Right lobe of liver (tissue), 6 donors: ENCODE results near the gene AMZ1. TPM values are rescaled to one million over a fixed set of nuclear protein-coding genes. Genes with fewer than 3 reads are reported as not detected.

Experiments
- ATAC-seq, 4 donors: fragments of 200-7000 bp; cut with Tn5 transposase; one replicate each; pipeline ENCODE4 v1.9.1; 2020; ENCODE audit warnings: mild to moderate bottlenecking in 4 of 4, moderate library complexity in 4 of 4
- DNase-seq, 3 donors: peaks; one replicate each; pipeline ENCODE4 v3.0.0-alpha.2; 2020
- H3K27ac ChIP-seq, 3 donors: fragments of 200-600 bp; one replicate each; pipeline ENCODE4 v1.8.0; 2022
- H3K27me3 ChIP-seq, 2 donors: fragments of 200-600 bp; one replicate each; pipeline ENCODE4 v1.8.0; 2022
- H3K36me3 ChIP-seq, 4 donors: fragments of 200-600 bp; sonication (generic) in 1 of 4; one replicate each; pipeline versions ENCODE4 v1.5.1 to v1.8.0; 2017 to 2022; ENCODE audit warnings: control low read depth in 1 of 4
- H3K4me1 ChIP-seq, 4 donors: fragments of 200-600 bp; sonication (generic) in 1 of 4; one replicate each; pipeline versions ENCODE4 v1.5.1 to v1.8.0; 2017 to 2022; ENCODE audit warnings: control low read depth in 1 of 4
- H3K4me3 ChIP-seq, 3 donors: fragments of 200-600 bp; one replicate each; pipeline ENCODE4 v1.8.0; 2022
- H3K9me3 ChIP-seq, 4 donors: fragments of 200-600 bp; sonication (generic) in 1 of 4; one replicate each; pipeline versions ENCODE4 v1.5.1 to v1.8.0; 2017 to 2022; ENCODE audit warnings: control low read depth in 1 of 4
- CTCF ChIP-seq, 4 donors: fragments of 200-600 bp in 3 of 4; fragments of 450-650 bp in 1 of 4; IDR thresholded peaks; one replicate each; pipeline versions ENCODE4 v1.5.1 to v1.8.0; 2016 to 2022; ENCODE audit warnings: antibody characterized with exemption in 4 of 4, mild to moderate bottlenecking in 2 of 4
- POLR2A ChIP-seq: fragments of 450-650 bp; IDR thresholded peaks from one replicate; pipeline ENCODE4 v1.6.1; 2017; ENCODE audit warnings: antibody characterized with exemption, mild to moderate bottlenecking
- WGBS: methylation state at CpG from one replicate; pipeline ENCODE4 v1.1.6; 2018; ENCODE audit warnings: low coverage, low lambda C conversion rate; ENCODE audit not compliant: insufficient coverage; ENCODE audit errors: missing lambda C conversion rate; 5-methylcytosine and 5-hydroxymethylcytosine counted together
- intact Hi-C, 2 donors: fragments of 100-400 bp; cut with DNase I; formaldehyde crosslinking; loops; one replicate each; pipeline versions ENCODE4 v1.11.2 to v1.14.1; 2022
- total RNA-seq, 6 experiments: library from RNA; depleted of rRNA in 2 of 6; stranded (reverse); fragments of >200 nt in 2 of 6; fragmentation: NEBNext Ultra II Directional in 3 of 6; extraction: Animal tissue kit (Norgen Biotek cat#: 25700) in 3 of 6; gene quantifications; one replicate each; pipeline versions ENCODE4 v1.1.0 to v1.2.4, GENCODE V29; 2016 to 2023
- donor health status: DM: no; HTN: yes; CAD: no.
- donor health status: DM: no; HTN: no; CAD: no.
- donor health status: DM: no; HTN: no; CAD: no.
- donor health status: DM: no; HTN: yes; CAD: no.
- donor health status: DM: no; HTN: yes; CAD: no.

AMZ1 gene
- total RNA-seq, 6 experiments from 2014 or later: 0.42 to 5.8 (median 1.4) TPM; not detected in 1

DNA sequence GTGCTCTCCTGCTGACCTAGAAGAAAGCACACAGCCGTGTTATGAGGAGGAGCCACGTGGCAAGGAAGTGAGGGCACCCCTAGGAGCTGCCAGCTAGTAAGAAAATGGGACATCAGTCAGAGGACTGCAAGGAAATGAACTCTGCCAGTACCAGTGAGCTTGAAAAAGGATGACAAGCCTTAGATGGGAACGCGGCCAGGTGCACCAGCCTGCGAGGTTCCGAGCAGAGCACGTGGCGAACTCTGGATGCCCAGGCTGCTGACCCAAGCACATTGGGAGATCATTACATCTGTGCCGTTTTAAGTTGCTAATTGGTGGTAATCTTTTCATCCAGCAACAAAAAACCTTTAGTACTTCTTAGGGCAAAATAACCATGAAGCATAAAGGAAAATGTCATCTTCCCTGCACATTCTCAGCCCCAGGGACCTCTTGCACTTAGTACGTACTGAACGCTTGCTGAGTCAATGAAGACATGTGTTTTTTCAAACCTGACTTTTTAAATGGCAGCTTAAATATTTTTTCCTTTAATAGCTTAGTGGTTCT is 69.4 kb downstream of the AMZ1 start:
- ATAC-seq: no peak
- no peak for TF ChIP-seq POLR2A
- no peak for TF ChIP-seq CTCF (IDR thresholded peaks at IDR 0.05)
- 63% methylated on average over 11 of the region's 11 CpGs for WGBS

GRCh38 chr7:2757904-2758672 is 70.1 kb downstream of the AMZ1 start:
- no peaks in the 10 kb centered on the region for H3K27me3 ChIP-seq
- WGBS: 31% methylated on average over 10 of the region's 12 CpGs
- no peak for TF ChIP-seq CTCF (IDR thresholded peaks at IDR 0.05)
- TF ChIP-seq POLR2A: no peak
- DNase-seq: no peak
- no peaks in the 10 kb centered on the region for H3K9me3 ChIP-seq
- H3K4me1 ChIP-seq: no peaks in the 10 kb centered on the region
- intact Hi-C loops: no loop called here
- peak; percentile 7 to 77 (median 42) for ATAC-seq
- H3K4me3 ChIP-seq: no peak overlapping the region
- peak overlapping the region in 2 of 3 donors; percentile 18 to 71 for H3K27ac ChIP-seq
- no peaks in the 10 kb centered on the region for H3K36me3 ChIP-seq

More for the DNA sequence above, 69.4 kb downstream of the AMZ1 start:
- Histone ChIP-seq H3K4me1 (no peaks in the 10 kb centered on the region), H3K36me3 (no peaks in the 10 kb centered on the region), H3K27me3 (no peaks in the 10 kb centered on the region), H3K4me3 (no peak overlapping the region), H3K27ac (peak overlapping the region in 1 of 3 donors; percentile 71), H3K9me3 (no peaks in the 10 kb centered on the region)
- intact Hi-C loops: no loop called here
- DNase-seq: no peak

GRCh38 chr7:2758673-2759616 is 70.9 kb downstream of the AMZ1 start:
- TF ChIP-seq CTCF (IDR thresholded peaks at IDR 0.05) (no peak), POLR2A (no peak)
- WGBS: 87% methylated on average over 8 of the region's 18 CpGs
- Histone ChIP-seq H3K27ac (peak overlapping the region in 2 of 3 donors; percentile 18 to 71), H3K4me3 (no peak overlapping the region), H3K4me1 (no peaks in the 10 kb centered on the region), H3K9me3 (no peaks in the 10 kb centered on the region), H3K36me3 (no peaks in the 10 kb centered on the region), H3K27me3 (no peaks in the 10 kb centered on the region)
- ATAC-seq (no peak), DNase-seq (no peak)
- intact Hi-C loops: no loop called here

- no peaks in the 10 kb centered on the region for H3K4me1 ChIP-seq
- ATAC-seq (no peak), DNase-seq (no peak)
- H3K27ac ChIP-seq: no peak overlapping the region
- no peak overlapping the region for H3K4me3 ChIP-seq
- TF ChIP-seq CTCF (IDR thresholded peaks at IDR 0.05): no peak
- TF ChIP-seq POLR2A: no peak
- H3K9me3 ChIP-seq: no peaks in the 10 kb centered on the region
- H3K27me3 ChIP-seq: no peaks in the 10 kb centered on the region
- intact Hi-C loops: no loop called here
- WGBS: 77% methylated on average over 7 of the region's 8 CpGs
- H3K36me3 ChIP-seq: no peaks in the 10 kb centered on the region
Observed at GRCh38 chr7:2759736-2760097, 71.7 kb downstream of the AMZ1 start.
